ENCODE results near the gene EXD3.
"Not testable (repeated sequence)": the region's sequence is repeated elsewhere in the genome, so short reads cannot be mapped to it uniquely, and the experiment has no call there.

Gene EXD3, protein sequence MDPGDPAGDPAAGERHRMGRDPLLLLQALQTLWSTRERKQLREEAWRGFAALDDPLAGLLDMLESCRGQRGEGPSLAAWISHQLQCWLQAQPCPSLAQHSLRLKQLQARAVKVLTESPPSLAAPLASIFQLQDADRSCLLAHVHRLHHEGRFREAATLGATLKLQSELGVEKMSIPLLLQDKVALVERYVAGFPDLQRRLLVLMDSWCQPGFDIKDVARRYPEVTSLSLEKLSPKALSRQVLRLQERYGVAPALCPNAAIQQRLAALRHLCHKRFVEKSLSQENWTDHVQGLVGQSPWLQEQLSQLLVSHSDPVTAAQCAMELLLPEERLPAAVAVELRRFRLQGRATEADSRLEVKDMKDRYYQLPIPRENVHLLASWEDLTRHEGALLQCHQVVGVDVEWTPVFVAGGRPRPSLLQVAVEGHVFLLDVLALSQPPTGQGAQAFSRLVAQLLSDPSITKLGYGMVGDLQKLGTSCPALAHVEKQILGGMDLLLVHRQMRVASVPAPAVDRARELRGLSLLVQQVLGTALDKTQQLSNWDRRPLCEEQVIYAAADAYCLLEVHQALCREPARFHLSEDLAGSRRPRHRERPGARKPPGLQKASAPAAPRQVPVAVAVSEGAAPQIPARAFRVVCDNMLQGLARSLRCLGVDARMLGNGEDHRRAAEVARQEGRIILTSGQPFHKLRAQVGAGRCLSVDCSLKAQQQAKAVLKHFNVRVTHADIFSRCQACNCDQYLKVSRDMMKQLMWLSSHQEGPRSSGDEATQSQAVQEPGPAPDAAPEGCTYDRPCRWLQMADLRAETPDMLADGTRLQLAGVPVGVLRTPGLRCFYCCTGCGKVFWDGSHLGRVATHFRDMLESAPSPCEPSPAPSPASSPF

DNA sequence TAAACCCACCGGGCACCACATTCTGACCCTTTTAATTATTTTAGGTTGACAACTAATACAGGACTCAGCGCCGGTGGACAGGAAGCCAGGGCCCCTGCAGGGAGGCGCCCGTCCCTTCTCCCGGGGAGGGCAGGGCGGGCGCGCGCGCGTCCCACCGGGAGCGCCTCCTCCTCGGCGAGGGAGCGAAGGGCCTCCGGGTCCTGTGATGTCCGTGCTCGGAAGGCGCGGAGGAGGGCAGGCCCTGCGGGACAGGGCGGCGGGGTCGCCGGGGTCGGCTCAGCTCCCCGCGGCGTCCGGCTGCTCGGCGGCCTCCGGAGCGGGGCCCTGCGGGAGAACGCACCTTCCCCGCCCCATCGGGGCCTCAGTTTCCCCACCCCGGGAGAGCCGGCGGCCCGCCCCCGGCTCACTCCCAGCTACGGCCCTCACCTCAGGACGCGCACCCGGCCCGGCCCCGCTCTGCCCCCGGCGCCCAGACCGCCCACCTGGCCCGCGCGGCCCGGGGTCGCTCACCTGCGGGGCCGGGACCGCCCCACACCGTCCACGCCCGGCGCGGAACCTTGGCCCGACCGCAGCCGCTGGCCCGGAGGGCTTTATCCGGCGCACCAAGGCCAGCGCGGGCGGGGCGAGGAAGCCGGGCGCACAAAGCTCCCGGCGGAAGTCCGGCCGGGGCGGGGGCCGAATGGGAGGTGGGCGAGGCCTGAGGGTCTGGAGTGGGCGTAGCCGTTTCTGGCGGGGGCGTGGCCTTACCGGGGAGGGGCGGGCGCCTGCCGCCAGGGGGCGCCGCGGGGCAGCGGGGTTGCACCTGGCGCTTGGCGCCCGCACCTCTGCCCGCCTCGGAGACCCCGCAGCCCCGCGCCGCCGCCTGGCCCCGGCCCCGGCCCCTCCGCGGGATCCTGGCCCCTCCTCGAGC lies at the start of gene EXD3, which contains the start of gene NOXA1:
Gene EXD3 (minus strand): TSS at position 559 of the 910 bp plus-strand sequence. CDS start 27,805 bp downstream, outside the sequence.
Gene NOXA1 (plus strand): TSS at position 790 of the 910 bp plus-strand sequence. CDS start 137 bp downstream, outside the sequence.
- peak; percentile 92 for DNase-seq

GRCh38 chr9:137470785-137471184 lies 47.8 kb upstream of the EXD3 start:
- no peak for DNase-seq

- DNase-seq, result no peak
These were observed 44.9 kb upstream of the EXD3 start for GRCh38 chr9:137467896-137468295.

GRCh38 chr9:137467161-137467581 lies 44.2 kb upstream of the EXD3 start:
- no peak for DNase-seq

DNA sequence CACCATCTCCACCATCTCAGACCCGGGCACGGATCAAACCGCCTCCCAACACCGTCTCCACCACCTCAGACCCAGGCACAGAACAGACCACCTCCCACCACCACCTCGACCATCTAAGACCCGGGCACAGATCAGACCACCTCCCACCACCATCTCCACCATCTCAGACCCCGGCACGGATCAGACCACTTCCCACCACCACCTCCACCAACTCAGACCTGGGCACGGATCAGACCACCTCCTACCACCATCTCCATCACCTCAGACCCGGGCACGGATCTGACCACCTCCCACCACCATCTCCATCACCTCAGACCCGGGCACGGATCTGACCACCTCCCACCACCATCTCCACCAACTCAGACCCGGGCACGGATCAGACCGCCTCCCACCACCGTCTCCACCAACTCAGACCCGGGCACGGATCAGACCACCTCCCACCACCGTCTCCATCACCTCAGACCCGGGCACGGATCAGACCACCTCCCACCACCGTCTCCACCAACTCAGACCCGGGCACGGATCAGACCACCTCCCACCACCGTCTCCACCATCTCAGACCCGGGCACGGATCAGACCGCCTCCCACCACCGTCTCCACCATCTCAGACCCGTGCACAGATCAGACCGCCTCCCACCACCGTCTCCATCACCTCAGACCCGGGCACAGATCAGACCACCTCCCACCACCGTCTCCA lies 43.6 kb upstream of the EXD3 start:
- not testable (repeated sequence) for DNase-seq

DNA sequence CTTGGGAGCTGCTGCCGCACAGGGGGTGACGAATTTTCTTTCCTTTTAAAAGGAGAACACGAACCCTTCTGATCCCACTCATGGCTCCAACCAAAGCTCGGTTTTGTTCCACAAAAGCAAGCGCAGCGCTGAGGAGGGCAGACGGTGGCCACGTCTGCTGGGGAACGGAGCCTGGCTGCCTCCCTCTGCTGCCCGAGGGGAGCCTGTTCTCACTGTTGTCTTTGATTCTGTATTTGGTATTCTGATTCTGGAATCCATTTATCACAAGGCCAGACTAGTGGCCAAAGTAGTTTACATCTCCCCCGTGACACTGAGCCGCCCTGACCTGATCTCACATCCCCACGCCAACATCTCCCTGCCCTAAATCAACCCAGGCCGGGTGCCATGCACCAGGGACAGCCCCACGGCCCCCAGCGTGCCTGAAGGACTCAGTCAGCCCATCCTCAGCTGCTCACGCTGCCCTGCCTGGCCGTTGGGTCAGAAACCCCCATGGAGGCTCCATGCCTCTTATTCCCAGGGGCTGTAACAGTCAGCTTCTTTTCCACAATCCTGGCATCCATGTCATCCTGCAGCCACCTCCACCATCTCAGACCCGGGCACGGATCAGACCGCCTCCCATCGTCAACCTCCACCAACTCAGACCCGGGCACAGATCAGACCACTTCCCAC lies 42.9 kb upstream of the EXD3 start:
- DNase-seq, result no peak

- DNase-seq, result no peak
These were observed 42.2 kb upstream of the EXD3 start for GRCh38 chr9:137465000-137465719.

GRCh38 chr9:137464291-137464999 lies 41.5 kb upstream of the EXD3 start:
- no peak for DNase-seq

- no peak for DNase-seq
These were observed 40.9 kb upstream of the EXD3 start for GRCh38 chr9:137463931-137464290.

GRCh38 chr9:137462986-137463930 lies 40.3 kb upstream of the EXD3 start:
- peak; percentile 88 for DNase-seq

- no peak for DNase-seq
These were observed 39.5 kb upstream of the EXD3 start for GRCh38 chr9:137462396-137462985.

DNA sequence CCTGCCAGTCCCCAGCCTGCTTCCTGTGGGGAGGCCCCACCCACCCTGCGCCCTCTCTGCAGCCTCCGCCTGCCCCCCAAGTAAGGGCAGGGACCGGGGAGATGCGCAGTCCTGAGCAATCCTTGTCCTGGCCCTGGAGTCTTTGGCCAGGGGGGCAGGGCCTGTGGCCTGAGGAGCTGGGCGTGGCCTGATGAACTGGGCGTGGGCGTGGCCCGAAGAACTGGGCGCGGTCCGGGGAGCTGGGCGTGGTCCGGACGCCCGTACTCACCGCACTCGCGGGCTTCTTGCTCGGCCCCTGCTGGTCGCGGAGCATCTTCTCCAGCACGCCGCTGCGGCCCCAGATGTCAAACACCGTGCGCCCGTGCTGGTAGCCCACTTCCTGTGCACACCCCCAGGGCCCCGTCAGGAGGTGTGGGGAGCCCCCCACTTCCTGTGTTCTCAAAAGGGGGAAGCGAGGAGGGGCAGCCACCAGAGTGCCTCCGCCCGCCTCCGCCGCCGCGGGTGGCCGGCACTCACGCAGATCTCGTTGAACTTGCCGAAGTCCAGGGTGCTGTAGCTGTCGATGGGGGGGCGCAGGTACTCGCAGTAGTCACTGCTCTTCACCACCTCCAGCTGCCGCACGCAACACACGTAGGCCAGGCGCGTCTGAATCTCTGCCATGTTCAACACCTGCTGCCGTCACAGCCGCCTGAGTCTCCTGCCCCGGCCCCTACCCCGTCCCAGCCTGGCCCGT lies 38.9 kb upstream of the EXD3 start:
- DNase-seq, result no peak

DNA sequence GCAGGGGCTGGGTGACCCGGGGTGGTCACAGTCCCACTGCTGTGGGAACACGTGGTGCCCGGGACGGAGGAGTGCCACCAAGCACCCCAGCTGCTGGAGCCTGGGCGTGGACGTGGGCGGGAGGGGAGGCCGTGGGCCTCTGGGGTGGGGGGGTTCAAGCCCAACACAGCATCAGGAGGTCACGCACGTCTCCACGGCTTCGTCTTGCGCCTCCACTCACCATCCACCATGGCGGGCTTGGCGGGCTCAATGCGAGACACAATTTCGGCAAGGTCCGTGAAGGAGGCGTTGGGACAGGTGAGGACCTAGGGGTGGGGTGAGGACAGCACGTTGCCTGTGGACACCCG lies 38.3 kb upstream of the EXD3 start:
- no peak for DNase-seq

- no peak for DNase-seq
These were observed 37.7 kb upstream of the EXD3 start for GRCh38 chr9:137460363-137461315.

DNA sequence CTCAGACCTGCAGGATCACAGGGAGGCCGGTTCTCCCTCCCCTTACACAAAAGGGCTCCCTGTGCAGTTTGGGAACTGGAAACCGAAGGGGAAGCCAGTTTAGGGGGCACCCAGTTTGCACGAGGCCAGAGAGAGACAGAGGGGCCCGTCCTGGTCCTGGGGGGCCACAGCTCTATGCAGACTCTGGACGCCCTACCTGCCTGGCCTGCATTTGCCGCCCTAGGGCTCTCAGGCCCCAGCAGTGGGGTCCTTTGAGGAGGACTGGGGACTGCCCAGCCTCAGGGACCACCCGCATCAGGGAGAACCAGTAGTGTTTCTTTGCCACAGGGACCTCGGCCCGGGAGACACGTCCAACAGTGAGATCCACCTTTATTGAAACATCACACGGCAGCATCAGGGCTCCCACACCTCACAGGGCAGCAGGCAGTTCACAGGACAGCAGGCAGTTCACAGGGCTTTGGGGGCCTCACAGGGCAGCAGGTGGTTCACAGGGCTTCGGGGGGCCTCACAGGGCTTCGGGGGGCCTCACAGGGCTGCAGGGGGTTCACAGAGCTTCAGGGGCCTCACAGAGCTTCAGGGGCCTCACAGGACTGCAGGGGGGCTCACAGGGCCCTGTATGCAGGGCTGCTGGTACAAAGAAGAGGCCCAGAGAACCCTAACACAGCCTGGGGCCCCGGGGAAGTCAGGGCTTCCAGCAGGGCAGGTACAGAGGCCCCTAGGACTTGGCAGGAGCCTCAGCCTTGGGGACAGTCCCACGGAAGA lies 36.8 kb upstream of the EXD3 start:
- DNase-seq, result peak; percentile 42

DNA sequence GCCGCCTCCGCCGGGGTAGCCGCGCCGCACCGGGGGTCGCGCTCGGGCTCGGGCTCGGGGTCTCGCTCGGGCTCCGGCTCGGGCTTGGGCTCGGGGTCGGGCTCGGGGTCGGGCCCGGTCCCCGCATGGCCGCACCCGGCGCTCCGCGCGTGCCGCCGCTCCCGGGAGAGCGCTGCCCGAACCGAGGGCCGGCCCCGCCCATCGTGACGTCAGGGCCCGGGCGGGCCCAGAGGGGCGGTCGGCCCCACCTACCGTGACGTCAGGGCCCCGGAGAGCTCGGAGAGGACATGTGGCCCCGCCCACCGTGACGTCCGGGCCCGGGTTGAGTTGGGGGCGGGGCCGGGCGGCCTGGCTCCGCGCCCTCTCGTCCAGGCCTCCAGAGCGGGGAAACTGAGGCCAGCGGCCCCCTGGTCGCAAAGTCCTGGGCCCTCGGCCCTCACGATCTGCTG lies 36.2 kb upstream of the EXD3 start, which contains the start of gene NSMF:
Gene NSMF (minus strand): TSS at position 183 of the 449 bp plus-strand sequence. CDS start 232 bp downstream, outside the sequence.
- DNase-seq, result peak; percentile 91
